OCI-LY1 (cell line): ENCODE measurements around the gene RNF141.

Experiments used
- H2AFZ ChIP-seq: fragments of 200-600 bp; sonication (generic), shearing (Covaris generic); 2 replicates; pipeline ENCODE4 v1.6.0; 2014; ENCODE audit warnings: antibody characterized with exemption, mild to moderate bottlenecking, low read length
- H3F3A ChIP-seq: fragments of 200-600 bp; sonication (generic), shearing (Covaris generic); 2 replicates; pipeline ENCODE4 v1.6.0; 2014; ENCODE audit warnings: mild to moderate bottlenecking, antibody characterized with exemption, low read length, moderate library complexity; ENCODE audit not compliant: insufficient read depth
- H3K27ac ChIP-seq: fragments of 200-600 bp; sonication (generic); 2 replicates; pipeline ENCODE4 v1.5.1; 2014; ENCODE audit warnings: low read length, mixed run types, mild to moderate bottlenecking, low read depth; ENCODE audit not compliant: poor library complexity, severe bottlenecking
- H3K27me3 ChIP-seq: fragments of 200-600 bp; sonication (generic); 2 replicates; pipeline ENCODE4 v1.6.0; 2014; ENCODE audit warnings: antibody characterized with exemption, mild to moderate bottlenecking, low read length, moderate library complexity; ENCODE audit not compliant: insufficient read depth
- H3K36me3 ChIP-seq: fragments of 200-600 bp; sonication (generic); 2 replicates; pipeline ENCODE4 v1.6.1; 2014; ENCODE audit warnings: mild to moderate bottlenecking, antibody characterized with exemption, low read length, moderate library complexity, mixed read lengths; ENCODE audit not compliant: insufficient read depth
- H3K4me1 ChIP-seq: fragments of 200-600 bp; sonication (generic); 2 replicates; pipeline ENCODE4 v1.5.1; 2014; ENCODE audit warnings: mild to moderate bottlenecking, low read length, moderate library complexity; ENCODE audit not compliant: insufficient read depth, severe bottlenecking
- H3K4me2 ChIP-seq: fragments of 200-600 bp; sonication (generic), shearing (Covaris generic); 2 replicates; pipeline ENCODE4 v1.6.1; 2014; ENCODE audit warnings: low read length
- H3K4me3 ChIP-seq: fragments of 200-600 bp; sonication (generic); 2 replicates; pipeline ENCODE4 v1.5.1; 2014; ENCODE audit warnings: low read length, low read depth, mild to moderate bottlenecking, mixed read lengths; ENCODE audit not compliant: poor library complexity, severe bottlenecking
- H3K79me2 ChIP-seq: fragments of 200-600 bp; shearing (Covaris generic); 2 replicates; pipeline ENCODE4 v1.6.1; 2016; ENCODE audit warnings: mixed run types, low read length, mixed read lengths; ENCODE audit not compliant: insufficient read depth
- H3K9ac ChIP-seq: fragments of 200-600 bp; sonication (generic), shearing (Covaris generic); 2 replicates; pipeline ENCODE4 v1.6.1; 2014; ENCODE audit warnings: mild to moderate bottlenecking, low read length, mixed read lengths
- H3K9me2 ChIP-seq: fragments of 200-600 bp; sonication (generic), shearing (Covaris generic); 2 replicates; pipeline ENCODE4 v1.6.1; 2014; ENCODE audit warnings: low read depth, mild to moderate bottlenecking, low read length, mixed read lengths
- H3K9me3 ChIP-seq: fragments of 200-600 bp; shearing (Covaris generic); 2 replicates; pipeline ENCODE4 v1.6.1; 2014; ENCODE audit warnings: low read length, mixed read lengths
- H4K20me1 ChIP-seq: fragments of 200-600 bp; sonication (generic), shearing (Covaris generic); 2 replicates; pipeline ENCODE4 v1.6.0; 2016; ENCODE audit warnings: mild to moderate bottlenecking, low read length; ENCODE audit not compliant: insufficient read depth
- CTCF ChIP-seq: fragments of 200-600 bp; sonication (generic), shearing (Covaris generic); IDR thresholded peaks from 2 replicates; pipeline ENCODE4 v1.5.1; 2017; ENCODE audit warnings: mild to moderate bottlenecking, antibody characterized with exemption, low read length, moderate library complexity, mixed read lengths
- EZH2 ChIP-seq: fragments of 200-600 bp; sonication (generic), shearing (Covaris generic); IDR thresholded peaks from 2 replicates; pipeline ENCODE4 v1.8.0; 2017; ENCODE audit warnings: borderline replicate concordance, mixed run types, mild to moderate bottlenecking, antibody characterized with exemption, low read length, moderate library complexity, mixed read lengths

RNF141 gene

DNA sequence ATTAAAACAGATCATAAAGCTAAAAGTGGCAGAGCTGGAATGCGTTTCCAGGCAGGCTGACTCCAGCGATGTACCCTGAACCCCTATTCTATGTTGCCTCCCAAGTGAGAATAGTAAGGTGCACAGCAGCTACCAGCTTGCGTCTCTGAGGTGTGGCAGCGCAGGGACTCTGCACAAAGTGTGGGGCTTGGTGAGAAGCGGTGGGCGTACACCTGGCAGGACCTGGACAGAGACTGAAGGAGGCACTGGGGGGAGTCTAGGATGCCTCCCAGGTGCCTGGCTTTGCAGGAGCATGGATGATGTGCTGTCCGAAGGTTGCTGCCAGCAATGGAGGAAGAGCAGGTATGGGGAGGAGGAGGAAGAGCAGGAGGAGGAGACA lies 43.0 kb downstream of the RNF141 start:
- H3K9me2 ChIP-seq = no peaks in the 10 kb centered on the region
- peaks cover 78% of the 10 kb centered on the region for H3K36me3 ChIP-seq
- no peak for TF ChIP-seq CTCF
- no peak for TF ChIP-seq EZH2
- no peaks in the 10 kb centered on the region for H3K79me2 ChIP-seq
- no peak overlapping the region for H3K4me3 ChIP-seq
- H3K9ac ChIP-seq = no peak overlapping the region
- H4K20me1 ChIP-seq = no peaks in the 10 kb centered on the region
- no peaks in the 10 kb centered on the region for H3F3A ChIP-seq
- no peak overlapping the region for H3K27ac ChIP-seq
- H3K9me3 ChIP-seq = no peaks in the 10 kb centered on the region
- no peak overlapping the region for H3K4me2 ChIP-seq
- no peaks in the 10 kb centered on the region for H3K27me3 ChIP-seq
- no peaks in the 10 kb centered on the region for H3K4me1 ChIP-seq
- H2AFZ ChIP-seq = no peak overlapping the region

- no peaks in the 10 kb centered on the region for H3K27me3 ChIP-seq
- no peaks in the 10 kb centered on the region for H3K4me1 ChIP-seq
- no peaks in the 10 kb centered on the region for H4K20me1 ChIP-seq
- no peak overlapping the region for H3K9ac ChIP-seq
- no peak for TF ChIP-seq CTCF
- TF ChIP-seq EZH2 = no peak
- no peaks in the 10 kb centered on the region for H3K9me2 ChIP-seq
- H3K36me3 ChIP-seq = peaks cover 78% of the 10 kb centered on the region
- no peak overlapping the region for H3K4me2 ChIP-seq
- no peak overlapping the region for H3K4me3 ChIP-seq
- H2AFZ ChIP-seq = no peak overlapping the region
- H3K9me3 ChIP-seq = no peaks in the 10 kb centered on the region
- H3K27ac ChIP-seq = no peak overlapping the region
- H3K79me2 ChIP-seq = no peaks in the 10 kb centered on the region
- no peaks in the 10 kb centered on the region for H3F3A ChIP-seq
Observed at GRCh38 chr11:10497371-10498021, 43.5 kb downstream of the RNF141 start.

DNA sequence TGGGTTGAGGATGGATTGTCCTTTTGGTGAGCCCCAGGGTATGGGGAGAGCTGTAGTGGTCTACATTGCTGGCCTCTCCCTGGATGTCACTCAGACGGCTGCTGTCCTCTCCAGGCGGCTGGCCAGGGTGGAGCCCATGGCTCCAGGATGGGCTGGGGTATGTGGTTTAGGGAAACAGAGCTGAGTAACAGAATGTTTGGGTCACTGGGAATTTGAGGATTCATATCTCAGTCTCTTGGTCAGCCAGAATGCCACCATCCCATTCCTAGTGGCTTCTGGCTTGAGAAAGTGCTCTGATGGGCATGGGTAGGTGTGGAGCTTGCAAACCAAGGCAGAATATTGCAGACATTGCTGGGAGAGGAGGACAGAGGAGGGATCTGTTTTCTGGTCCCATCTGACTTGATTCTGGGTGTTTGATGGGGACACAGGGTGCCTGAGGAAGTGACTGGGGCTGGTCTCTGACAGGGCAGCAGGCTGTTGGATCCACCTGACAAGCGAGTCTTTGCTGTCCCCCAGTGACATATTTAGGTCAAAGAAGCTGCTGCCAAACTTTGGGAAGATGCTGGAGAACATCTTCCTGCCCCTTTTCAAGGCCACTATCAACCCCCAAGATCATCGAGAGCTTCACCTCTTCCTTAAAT lies 44.6 kb downstream of the RNF141 start:
- peaks cover 84% of the 10 kb centered on the region for H3K36me3 ChIP-seq
- no peaks in the 10 kb centered on the region for H3F3A ChIP-seq
- TF ChIP-seq CTCF (no peak), EZH2 (no peak)

More for the DNA sequence above, 44.6 kb downstream of the RNF141 start:
- Histone ChIP-seq H4K20me1 (no peaks in the 10 kb centered on the region), H3K9ac (no peak overlapping the region), H3K9me3 (no peaks in the 10 kb centered on the region), H3K4me1 (no peaks in the 10 kb centered on the region), H3K27me3 (no peaks in the 10 kb centered on the region), H2AFZ (no peak overlapping the region), H3K27ac (no peak overlapping the region), H3K9me2 (no peaks in the 10 kb centered on the region), H3K4me2 (no peak overlapping the region), H3K4me3 (no peak overlapping the region), H3K79me2 (no peaks in the 10 kb centered on the region)
